IMR-90 (cell line): ENCODE data around the gene CASP9. TPM values are rescaled to one million over a fixed set of nuclear protein-coding genes. Genes with fewer than 3 reads are reported as not detected.

Experiments used
- ATAC-seq: fragments of 200-7000 bp; cut with Tn5 transposase; 2 replicates; pipeline ENCODE4 v1.9.1; 2020; ENCODE audit warnings: low read depth, mild to moderate bottlenecking, moderate library complexity
- BruUV-seq: library from RNA; stranded (reverse); fragments of 400-500 nt; replicated peaks from 2 replicates; lab custom pipeline; 2021; lab: Mats Ljungman, UMichigan
- CTCF ChIA-PET: fragments of 300-600 bp; formaldehyde crosslinking; extraction: SDS; loops from one replicate; lab custom pipeline; 2021; ENCODE audit warnings: antibody characterized with exemption; lab: Yijun Ruan, JAX
- POLR2A ChIA-PET: fragments of 300-600 bp; sonication (Branson Sonifier 250); formaldehyde crosslinking; loops from one replicate; lab custom pipeline; 2022; ENCODE audit warnings: antibody characterized with exemption; ENCODE audit not compliant: unreplicated experiment; lab: Charles Lee
- DNase-seq: peaks from one replicate; pipeline ENCODE4 v3.0.0; 2013
- H2AFZ ChIP-seq: replicated peaks from 2 replicates; pipeline ENCODE3; 2013; ENCODE audit warnings: low read length, mild to moderate bottlenecking; ENCODE audit not compliant: poor library complexity
- H2AK5ac ChIP-seq: 2 replicates; pipeline ENCODE4 v1.6.1; 2013; ENCODE audit warnings: low read depth, low read length, inconsistent platforms
- H2AK9ac ChIP-seq: replicated peaks from 2 replicates; pipeline ENCODE3; 2013; ENCODE audit warnings: mild to moderate bottlenecking, low read depth, low read length, moderate library complexity; ENCODE audit not compliant: poor library complexity
- H2BK120ac ChIP-seq: 2 replicates; pipeline ENCODE4 v1.6.1; 2013; ENCODE audit warnings: low read depth, low read length, inconsistent platforms
- H2BK15ac ChIP-seq: 3 replicates; pipeline ENCODE4 v1.6.1; 2013; ENCODE audit warnings: low read depth, low read length, inconsistent platforms
- H2BK20ac ChIP-seq: 2 replicates; pipeline ENCODE4 v1.6.1; 2013; ENCODE audit warnings: low read depth, mild to moderate bottlenecking, inconsistent platforms, low read length, moderate library complexity
- H2BK5ac ChIP-seq: 2 replicates; pipeline ENCODE4 v1.6.1; 2013; ENCODE audit warnings: mild to moderate bottlenecking, low read depth, low read length, inconsistent platforms; ENCODE audit not compliant: poor library complexity, severe bottlenecking
- H3K14ac ChIP-seq: replicated peaks from 2 replicates; pipeline ENCODE4 v1.6.1; 2013; ENCODE audit warnings: low read depth, low read length, inconsistent platforms
- H3K18ac ChIP-seq: 2 replicates; pipeline ENCODE4 v1.6.1; 2013; ENCODE audit warnings: low read depth, low read length, control low read depth
- H3K23ac ChIP-seq: 2 replicates; pipeline ENCODE4 v1.6.1; 2013; ENCODE audit warnings: low read depth, low read length, inconsistent platforms
- H3K27ac ChIP-seq: 2 replicates; pipeline ENCODE4 v1.5.1; 2013; ENCODE audit warnings: mild to moderate bottlenecking, control low read depth, low read length; ENCODE audit not compliant: insufficient read depth
- H3K27me3 ChIP-seq: 2 replicates; pipeline ENCODE4 v1.6.1; 2013; ENCODE audit warnings: low read length; ENCODE audit not compliant: control insufficient read depth, insufficient read depth
- H3K36me3 ChIP-seq: 2 replicates; pipeline ENCODE4 v1.6.1; 2013; ENCODE audit warnings: low read length, mixed read lengths; ENCODE audit not compliant: control insufficient read depth, insufficient read depth
- H3K4ac ChIP-seq: 2 replicates; pipeline ENCODE4 v1.6.1; 2013; ENCODE audit warnings: low read depth, low read length, inconsistent platforms
- H3K4me1 ChIP-seq: 2 replicates; pipeline ENCODE4 v1.6.1; 2013; ENCODE audit warnings: low read length, mixed read lengths; ENCODE audit not compliant: control insufficient read depth, insufficient read depth
- H3K4me2 ChIP-seq: 2 replicates; pipeline ENCODE4 v1.6.1; 2013; ENCODE audit warnings: low read depth, mild to moderate bottlenecking, control low read depth, low read length, moderate library complexity
- H3K4me3 ChIP-seq: 2 replicates; pipeline ENCODE4 v1.5.1; 2013; ENCODE audit warnings: low read depth, mild to moderate bottlenecking, control low read depth, low read length, moderate library complexity; ENCODE audit not compliant: insufficient read depth
- H3K56ac ChIP-seq: 2 replicates; pipeline ENCODE4 v1.6.1; 2013; ENCODE audit warnings: low read length, inconsistent platforms; ENCODE audit not compliant: insufficient read depth; ENCODE audit errors: extremely low read depth
- H3K79me1 ChIP-seq, 2 experiments: 2 replicates each; pipeline ENCODE4 v1.6.1; 2013; ENCODE audit warnings: low read length in 2 of 2, inconsistent platforms in 1 of 2, low read depth in 1 of 2
- H3K9ac ChIP-seq: 2 replicates; pipeline ENCODE4 v1.6.1; 2013; ENCODE audit warnings: low read depth, low read length, control low read depth
- H3K9me1 ChIP-seq: 2 replicates; pipeline ENCODE4 v1.6.1; 2013; ENCODE audit warnings: low read length, inconsistent platforms; ENCODE audit not compliant: insufficient read depth
- H3K9me3 ChIP-seq: 2 replicates; pipeline ENCODE4 v1.6.1; 2013; ENCODE audit warnings: low read length; ENCODE audit not compliant: control insufficient read depth, insufficient read depth
- H4K20me1 ChIP-seq: 2 replicates; pipeline ENCODE4 v1.6.1; 2013; ENCODE audit warnings: low read length, inconsistent platforms; ENCODE audit not compliant: insufficient read depth
- H4K5ac ChIP-seq: 2 replicates; pipeline ENCODE4 v1.6.1; 2013; ENCODE audit warnings: mild to moderate bottlenecking, low read depth, low read length, control low read depth
- H4K8ac ChIP-seq, 2 experiments: 2 replicates each; pipeline ENCODE4 v1.6.1; 2013; ENCODE audit warnings: low read depth in 2 of 2, low read length in 2 of 2, control low read depth in 1 of 2, inconsistent platforms in 1 of 2
- H4K91ac ChIP-seq: 2 replicates; pipeline ENCODE4 v1.6.1; 2013; ENCODE audit warnings: low read depth, low read length, inconsistent platforms; ENCODE audit not compliant: insufficient read depth
- MAFK ChIP-seq: IDR thresholded peaks from 2 replicates; pipeline ENCODE4 v1.6.1; 2012; ENCODE audit warnings: low read depth, low read length, improper control_type of control experiment
- NFE2L2 ChIP-seq: fragments of 150-350 bp; IDR thresholded peaks from 2 replicates; pipeline ENCODE4 v1.6.1; 2016; ENCODE audit warnings: low read depth, mild to moderate bottlenecking, low read length
- POLR2A ChIP-seq: IDR thresholded peaks from 2 replicates; pipeline ENCODE4 v1.6.1; 2012; ENCODE audit warnings: mild to moderate bottlenecking, low read depth, low read length
- RCOR1 ChIP-seq: IDR thresholded peaks from 2 replicates; pipeline ENCODE4 v1.6.1; 2012; ENCODE audit warnings: mild to moderate bottlenecking, low read length, improper control_type of control experiment; ENCODE audit not compliant: insufficient replicate concordance
- RFX5 ChIP-seq: IDR thresholded peaks from 2 replicates; pipeline ENCODE4 v1.8.0; 2012; ENCODE audit warnings: low read depth, mild to moderate bottlenecking, low read length, moderate library complexity
- SMC3 ChIP-seq: fragments of 150-350 bp; IDR thresholded peaks from 2 replicates; pipeline ENCODE4 v1.6.1; 2016; ENCODE audit warnings: low read depth, mild to moderate bottlenecking, antibody characterized with exemption, low read length, moderate library complexity
- WGBS, 2 experiments: methylation state at CpG; one replicate each; pipeline versions ENCODE4 v1.1.5 to v1.1.7; 2013; ENCODE audit warnings: missing lambda C conversion rate in 2 of 2; ENCODE audit not compliant: insufficient read length in 1 of 2; ENCODE audit errors: extremely low coverage in 2 of 2; 5-methylcytosine and 5-hydroxymethylcytosine counted together
- dilution Hi-C: fragments of 300-500 bp; cut with HindIII; formaldehyde crosslinking; loops from one replicate; pipeline ENCODE4 v1.14.3; 2018; ENCODE audit warnings: low sequenced_read_pairs; ENCODE audit not compliant: unreplicated experiment
- in situ Hi-C: fragments of 300-500 bp; cut with MboI; formaldehyde crosslinking; loops from 3 replicates; pipeline ENCODE4 v1.14.3; 2019; ENCODE audit warnings: low sequenced_read_pairs, inconsistent platforms, mixed read lengths
- intact Hi-C: fragments of 100-400 bp; cut with micrococcal nuclease; formaldehyde crosslinking; loops from 2 replicates; pipeline ENCODE4 v1.10.0; 2022
- polyA plus RNA-seq, 3 experiments: library from polyadenylated mRNA; depleted of rRNA; stranded (reverse); fragments of >200 nt; gene quantifications; 2 replicates each; pipeline ENCODE4 v1.2.3, GENCODE V29; 2012; ENCODE audit warnings: low replicate concordance in 1 of 3
- total RNA-seq: library from RNA; depleted of rRNA; stranded (reverse); fragments of >200 nt; gene quantifications from 2 replicates; pipeline ENCODE4 v1.2.3, GENCODE V29; 2012
- TF ChIP-seq, protein P1 (sequence below): conservative IDR thresholded peaks from 2 replicates; pipeline ENCODE4 v1.5.1; 2012; ENCODE audit warnings: mild to moderate bottlenecking, low read depth, low read length, improper control_type of control experiment
- TF ChIP-seq, protein P2 (sequence below): fragments of 150-350 bp; IDR thresholded peaks from 2 replicates; pipeline ENCODE4 v1.6.1; 2016; ENCODE audit warnings: low read depth, mild to moderate bottlenecking, low read length, moderate library complexity, borderline replicate concordance

CASP9 gene
- total and polyA plus RNA-seq, 2 of the 4 experiments (the other 2 are of a cell fraction) = 7.0 to 8.3 TPM

DNA sequence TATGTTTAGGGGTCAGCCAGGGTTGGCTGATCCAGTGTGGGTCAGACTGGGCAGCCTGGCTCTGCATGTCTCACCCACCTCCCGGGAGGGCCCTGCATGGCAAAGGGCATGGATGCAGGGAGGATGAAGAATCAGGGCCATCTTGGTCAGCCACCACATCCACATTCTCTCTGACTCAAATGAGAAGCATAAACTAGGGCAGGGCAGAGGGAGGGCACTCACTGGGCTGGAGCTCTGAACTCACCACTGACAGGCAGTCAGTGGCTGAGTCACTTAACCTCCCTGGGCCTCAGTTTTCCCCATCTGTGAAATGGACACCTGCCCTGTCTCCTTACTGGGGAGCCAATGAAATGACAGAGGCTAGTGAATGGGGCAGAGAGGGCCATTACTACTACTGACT lies 71.8 kb downstream of the CASP9 start:
- no peak overlapping the region for H3K56ac ChIP-seq
- H3K18ac ChIP-seq = no peak overlapping the region
- H4K91ac ChIP-seq = no peak overlapping the region
- TF ChIP-seq, protein P1, sequence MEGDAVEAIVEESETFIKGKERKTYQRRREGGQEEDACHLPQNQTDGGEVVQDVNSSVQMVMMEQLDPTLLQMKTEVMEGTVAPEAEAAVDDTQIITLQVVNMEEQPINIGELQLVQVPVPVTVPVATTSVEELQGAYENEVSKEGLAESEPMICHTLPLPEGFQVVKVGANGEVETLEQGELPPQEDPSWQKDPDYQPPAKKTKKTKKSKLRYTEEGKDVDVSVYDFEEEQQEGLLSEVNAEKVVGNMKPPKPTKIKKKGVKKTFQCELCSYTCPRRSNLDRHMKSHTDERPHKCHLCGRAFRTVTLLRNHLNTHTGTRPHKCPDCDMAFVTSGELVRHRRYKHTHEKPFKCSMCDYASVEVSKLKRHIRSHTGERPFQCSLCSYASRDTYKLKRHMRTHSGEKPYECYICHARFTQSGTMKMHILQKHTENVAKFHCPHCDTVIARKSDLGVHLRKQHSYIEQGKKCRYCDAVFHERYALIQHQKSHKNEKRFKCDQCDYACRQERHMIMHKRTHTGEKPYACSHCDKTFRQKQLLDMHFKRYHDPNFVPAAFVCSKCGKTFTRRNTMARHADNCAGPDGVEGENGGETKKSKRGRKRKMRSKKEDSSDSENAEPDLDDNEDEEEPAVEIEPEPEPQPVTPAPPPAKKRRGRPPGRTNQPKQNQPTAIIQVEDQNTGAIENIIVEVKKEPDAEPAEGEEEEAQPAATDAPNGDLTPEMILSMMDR = no peak
- TF ChIP-seq SMC3 (no peak), MAFK (no peak), POLR2A (no peak), RCOR1 (peak; percentile 77), RFX5 (no peak), NFE2L2 (no peak)
- TF ChIP-seq, protein P2, sequence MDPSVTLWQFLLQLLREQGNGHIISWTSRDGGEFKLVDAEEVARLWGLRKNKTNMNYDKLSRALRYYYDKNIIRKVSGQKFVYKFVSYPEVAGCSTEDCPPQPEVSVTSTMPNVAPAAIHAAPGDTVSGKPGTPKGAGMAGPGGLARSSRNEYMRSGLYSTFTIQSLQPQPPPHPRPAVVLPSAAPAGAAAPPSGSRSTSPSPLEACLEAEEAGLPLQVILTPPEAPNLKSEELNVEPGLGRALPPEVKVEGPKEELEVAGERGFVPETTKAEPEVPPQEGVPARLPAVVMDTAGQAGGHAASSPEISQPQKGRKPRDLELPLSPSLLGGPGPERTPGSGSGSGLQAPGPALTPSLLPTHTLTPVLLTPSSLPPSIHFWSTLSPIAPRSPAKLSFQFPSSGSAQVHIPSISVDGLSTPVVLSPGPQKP = no peak
- H2BK15ac ChIP-seq = no peak overlapping the region
- no CpG with 5 or more reads among the region's 1 CpG for WGBS, 2 experiments
- H3K9me3 ChIP-seq = peaks cover 4% of the 10 kb centered on the region
- 0 out of 2 replicates have a peak, but pooled peaks cover 4% of the 10 kb centered on the region for H3K4me1 ChIP-seq
- H3K36me3 ChIP-seq = no peaks in the 10 kb centered on the region
- no peak overlapping the region for H3K9ac ChIP-seq
- H2BK5ac ChIP-seq = no peak overlapping the region
- no peak overlapping the region for H2AK5ac ChIP-seq
- no peak for ATAC-seq
- H3K14ac ChIP-seq = no peak overlapping the region
- intact Hi-C loops (no loop called here), dilution Hi-C loops (no loop called here), in situ Hi-C loops (no loop called here)
- H3K4me2 ChIP-seq = no peak overlapping the region
- H3K27ac ChIP-seq = no peak overlapping the region
- H3K4me3 ChIP-seq = no peak overlapping the region
- no peak overlapping the region for H2AK9ac ChIP-seq
- no peaks in the 10 kb centered on the region for H3K9me1 ChIP-seq
- no peak overlapping the region for H3K23ac ChIP-seq
- no peaks in the 10 kb centered on the region for H3K79me1 ChIP-seq
- DNase-seq = peak; percentile 24
- BruUV-seq = no TSS peak
- no peak overlapping the region for H2BK20ac ChIP-seq
- H4K8ac ChIP-seq = no peak overlapping the region
- ChIA-PET CTCF (no interaction called here), POLR2A (no interaction called here)
- H4K20me1 ChIP-seq = no peaks in the 10 kb centered on the region
- H2AFZ ChIP-seq = peak overlapping the region; percentile 49
- H3K4ac ChIP-seq = no peak overlapping the region
- H3K27me3 ChIP-seq = peaks cover 5% of the 10 kb centered on the region; the same call in 1 of the 2 replicates
- no peak overlapping the region for H4K5ac ChIP-seq
- no peak overlapping the region for H2BK120ac ChIP-seq
